ENCODE results near the gene LSAMP. TPM values are rescaled to one million over a fixed set of nuclear protein-coding genes. Genes with fewer than 3 reads are reported as not detected.

LSAMP gene
- total and polyA plus RNA-seq, 2 experiments from 2014 or later: 2.0 to 2.9 TPM

GRCh38 chr3:116028157-116028556, 417.1 kb downstream of the LSAMP start:
- TF ChIP-seq JUNB (IDR thresholded peaks at IDR 0.05; ENCODE audit: unreplicated experiment) (no peak), ZNF331 (CRISPR knock-in tag; IDR thresholded peaks at IDR 0.05; ENCODE audit: low read depth) (no peak), CTCF (conservative IDR thresholded peaks at IDR 0.05; ENCODE audit: low read depth in 2 of 2) (no peak), EZH2 (IDR thresholded peaks at IDR 0.05; ENCODE audit: low read depth, unreplicated experiment) (no peak), POLR2AphosphoS5 (IDR thresholded peaks at IDR 0.05; ENCODE audit: low read depth) (no peak), EZH2phosphoT487 (IDR thresholded peaks at IDR 0.05; ENCODE audit: unreplicated experiment) (no peak), CREB1 (CRISPR knock-in tag; IDR thresholded peaks at IDR 0.05; ENCODE audit: low read depth) (no peak), ZNF114 (CRISPR knock-in tag; IDR thresholded peaks at IDR 0.05) (no peak), STAT1 (IDR thresholded peaks at IDR 0.05; ENCODE audit: unreplicated experiment) (no peak), ZNF462 (CRISPR knock-in tag; IDR thresholded peaks at IDR 0.05) (no peak), NANOG (IDR thresholded peaks at IDR 0.05; ENCODE audit: borderline replicate concordance) (no peak)
- TF ChIP-seq, protein P1, sequence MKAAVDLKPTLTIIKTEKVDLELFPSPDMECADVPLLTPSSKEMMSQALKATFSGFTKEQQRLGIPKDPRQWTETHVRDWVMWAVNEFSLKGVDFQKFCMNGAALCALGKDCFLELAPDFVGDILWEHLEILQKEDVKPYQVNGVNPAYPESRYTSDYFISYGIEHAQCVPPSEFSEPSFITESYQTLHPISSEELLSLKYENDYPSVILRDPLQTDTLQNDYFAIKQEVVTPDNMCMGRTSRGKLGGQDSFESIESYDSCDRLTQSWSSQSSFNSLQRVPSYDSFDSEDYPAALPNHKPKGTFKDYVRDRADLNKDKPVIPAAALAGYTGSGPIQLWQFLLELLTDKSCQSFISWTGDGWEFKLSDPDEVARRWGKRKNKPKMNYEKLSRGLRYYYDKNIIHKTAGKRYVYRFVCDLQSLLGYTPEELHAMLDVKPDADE (IDR thresholded peaks at IDR 0.05): no peak
- TF ChIP-seq, protein P2, sequence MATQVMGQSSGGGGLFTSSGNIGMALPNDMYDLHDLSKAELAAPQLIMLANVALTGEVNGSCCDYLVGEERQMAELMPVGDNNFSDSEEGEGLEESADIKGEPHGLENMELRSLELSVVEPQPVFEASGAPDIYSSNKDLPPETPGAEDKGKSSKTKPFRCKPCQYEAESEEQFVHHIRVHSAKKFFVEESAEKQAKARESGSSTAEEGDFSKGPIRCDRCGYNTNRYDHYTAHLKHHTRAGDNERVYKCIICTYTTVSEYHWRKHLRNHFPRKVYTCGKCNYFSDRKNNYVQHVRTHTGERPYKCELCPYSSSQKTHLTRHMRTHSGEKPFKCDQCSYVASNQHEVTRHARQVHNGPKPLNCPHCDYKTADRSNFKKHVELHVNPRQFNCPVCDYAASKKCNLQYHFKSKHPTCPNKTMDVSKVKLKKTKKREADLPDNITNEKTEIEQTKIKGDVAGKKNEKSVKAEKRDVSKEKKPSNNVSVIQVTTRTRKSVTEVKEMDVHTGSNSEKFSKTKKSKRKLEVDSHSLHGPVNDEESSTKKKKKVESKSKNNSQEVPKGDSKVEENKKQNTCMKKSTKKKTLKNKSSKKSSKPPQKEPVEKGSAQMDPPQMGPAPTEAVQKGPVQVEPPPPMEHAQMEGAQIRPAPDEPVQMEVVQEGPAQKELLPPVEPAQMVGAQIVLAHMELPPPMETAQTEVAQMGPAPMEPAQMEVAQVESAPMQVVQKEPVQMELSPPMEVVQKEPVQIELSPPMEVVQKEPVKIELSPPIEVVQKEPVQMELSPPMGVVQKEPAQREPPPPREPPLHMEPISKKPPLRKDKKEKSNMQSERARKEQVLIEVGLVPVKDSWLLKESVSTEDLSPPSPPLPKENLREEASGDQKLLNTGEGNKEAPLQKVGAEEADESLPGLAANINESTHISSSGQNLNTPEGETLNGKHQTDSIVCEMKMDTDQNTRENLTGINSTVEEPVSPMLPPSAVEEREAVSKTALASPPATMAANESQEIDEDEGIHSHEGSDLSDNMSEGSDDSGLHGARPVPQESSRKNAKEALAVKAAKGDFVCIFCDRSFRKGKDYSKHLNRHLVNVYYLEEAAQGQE (IDR thresholded peaks at IDR 0.05; ENCODE audit: unreplicated experiment): no peak
- no peaks in the 10 kb centered on the region for H3K36me3 Mint-ChIP-seq (ENCODE audit: low read depth)
- Histone ChIP-seq H2AFZ (no peak overlapping the region), H3K4me3 (no peak overlapping the region), H3F3A (replicated peaks; ENCODE audit: low read depth) (no peaks in the 10 kb centered on the region), H3K27me3 (ENCODE audit: insufficient read depth) (no peaks in the 10 kb centered on the region), H4K20me1 (replicated peaks; ENCODE audit: insufficient read depth) (no peaks in the 10 kb centered on the region), H3K4me1 (ENCODE audit: insufficient read depth) (peaks cover 3% of the 10 kb centered on the region; the same call in 1 of the 2 replicates), H3K27ac (ENCODE audit: low read depth) (no peak overlapping the region), H3K4me2 (no peak overlapping the region), H3K36me3 (ENCODE audit: insufficient read depth) (no peaks in the 10 kb centered on the region), H3K9me2 (ENCODE audit: insufficient read depth) (no peaks in the 10 kb centered on the region), H3K79me2 (replicated peaks; ENCODE audit: insufficient read depth) (no peaks in the 10 kb centered on the region)
- no peak overlapping the region for H3K27ac Mint-ChIP-seq
- peaks cover 10% of the 10 kb centered on the region for H3K4me1 Mint-ChIP-seq
- H3K9me3 Mint-ChIP-seq: no peaks in the 10 kb centered on the region
- no peaks in the 10 kb centered on the region for H3K27me3 Mint-ChIP-seq (ENCODE audit: insufficient read depth, low read depth, poor library complexity)
- ATAC-seq (no peak), DNase-seq (ENCODE audit: low spot score) (no peak)
- no peak overlapping the region for H3K4me3 Mint-ChIP-seq
